HG03342 (cell line): ENCODE results near the gene CATSPER2.
"Not testable (repeated sequence)": the region's sequence is repeated elsewhere in the genome, so short reads cannot be mapped to it uniquely, and the experiment has no call there.

ENCODE experiments used
- ATAC-seq: cut with Tn5 transposase; IDR thresholded peaks from one replicate; pipeline ENCODE4 v1.9.1; 2021; ENCODE audit warnings: mild to moderate bottlenecking, moderate library complexity; ENCODE audit not compliant: unreplicated experiment

The CATSPER2 gene

GRCh38 chr15:43648649-43649429 lies at the start of gene CATSPER2:
TSS of gene CATSPER2 (minus strand) at chr15:43648844. CDS start at chr15:43648061, 783 bp downstream.
- no peak for ATAC-seq

GRCh38 chr15:43693148-43694022 lies 44.7 kb upstream of the CATSPER2 start, which contains the start of gene CKMT1A:
TSS of gene CKMT1A (plus strand) at chr15:43693859. CDS start at chr15:43694051, 192 bp downstream.
- not testable (repeated sequence) for ATAC-seq

- not testable (repeated sequence) for ATAC-seq
Observed at GRCh38 chr15:43692679-43693078, 44.0 kb upstream of the CATSPER2 start.

GRCh38 chr15:43689604-43690301 lies 41.1 kb upstream of the CATSPER2 start:
- peak; percentile 95 for ATAC-seq

GRCh38 chr15:43674175-43674574 lies 25.5 kb upstream of the CATSPER2 start:
- not testable (repeated sequence) for ATAC-seq

- ATAC-seq, result not testable (repeated sequence)
Observed at GRCh38 chr15:43666177-43666576, 17.5 kb upstream of the CATSPER2 start.

- ATAC-seq, result not testable (repeated sequence)
Observed at GRCh38 chr15:43663333-43663732, 14.7 kb upstream of the CATSPER2 start.

- ATAC-seq, result not testable (repeated sequence)
Observed at GRCh38 chr15:43662293-43662692, 13.6 kb upstream of the CATSPER2 start.

- ATAC-seq, result not testable (repeated sequence)
Observed at GRCh38 chr15:43659727-43660126, 11.1 kb upstream of the CATSPER2 start.

- ATAC-seq, result not testable (repeated sequence)
Observed at GRCh38 chr15:43649430-43649926, 834 bp upstream of the CATSPER2 start.

- peak; percentile 61 for ATAC-seq
Observed at GRCh38 chr15:43638464-43639204, 10.0 kb downstream of the CATSPER2 start.

GRCh38 chr15:43626937-43627336 lies 21.7 kb downstream of the CATSPER2 start:
- not testable (repeated sequence) for ATAC-seq

- ATAC-seq, result no peak
Observed at GRCh38 chr15:43625106-43625505, 23.5 kb downstream of the CATSPER2 start.

- not testable (repeated sequence) for ATAC-seq
Observed at GRCh38 chr15:43622068-43622799, 26.4 kb downstream of the CATSPER2 start.

GRCh38 chr15:43618700-43619099 lies 29.9 kb downstream of the CATSPER2 start, which contains the start of gene STRC:
TSS of gene STRC (minus strand) at chr15:43618800. CDS start at chr15:43618722, 78 bp downstream.
- ATAC-seq, result not testable (repeated sequence)

GRCh38 chr15:43617750-43618149 lies 30.9 kb downstream of the CATSPER2 start:
- not testable (repeated sequence) for ATAC-seq

- ATAC-seq, result not testable (repeated sequence)
Observed at GRCh38 chr15:43602233-43602632, 46.4 kb downstream of the CATSPER2 start.

GRCh38 chr15:43600200-43600599 lies 48.4 kb downstream of the CATSPER2 start:
- not testable (repeated sequence) for ATAC-seq

GRCh38 chr15:43599131-43599530 lies 49.5 kb downstream of the CATSPER2 start:
- ATAC-seq, result not testable (repeated sequence)
